NCI-H2107 treated with DMSO at 0.1 percent for 48 hours (cell line): ENCODE measurements around the gene TMC1.
"Not testable (repeated sequence)": the region's sequence is repeated elsewhere in the genome, so short reads cannot be mapped to it uniquely, and the experiment has no call there.

Source experiments
- DNase-seq: peaks from one replicate; lab custom pipeline; 2025; ENCODE audit not compliant: unreplicated experiment; lab: John Stamatoyannopoulos, UW

The TMC1 gene

GRCh38 chr9:72521416-72521815 lies at the start of gene TMC1:
TSS of gene TMC1 (plus strand) at chr9:72521608. CDS start at chr9:72648649, 127,041 bp downstream.
- not testable (repeated sequence) for DNase-seq

- no peak for DNase-seq
Measured at GRCh38 chr9:72473474-72474261, 47.7 kb upstream of the TMC1 start.

GRCh38 chr9:72474676-72475075 lies 46.7 kb upstream of the TMC1 start:
- no peak for DNase-seq

GRCh38 chr9:72476100-72476499 lies 45.3 kb upstream of the TMC1 start:
- DNase-seq, result no peak

GRCh38 chr9:72476617-72477437 lies 44.6 kb upstream of the TMC1 start:
- no peak for DNase-seq

- no peak for DNase-seq
Measured at GRCh38 chr9:72477930-72478518, 43.4 kb upstream of the TMC1 start.

- DNase-seq, result no peak
Measured at GRCh38 chr9:72478966-72479365, 42.4 kb upstream of the TMC1 start.

GRCh38 chr9:72480261-72480660 lies 41.1 kb upstream of the TMC1 start:
- not testable (repeated sequence) for DNase-seq

GRCh38 chr9:72480921-72481320 lies 40.5 kb upstream of the TMC1 start:
- no peak for DNase-seq

- DNase-seq, result no peak
Measured at GRCh38 chr9:72485821-72486593, 35.4 kb upstream of the TMC1 start.

- no peak for DNase-seq
Measured at GRCh38 chr9:72486594-72486955, 34.8 kb upstream of the TMC1 start.

- not testable (repeated sequence) for DNase-seq
Measured at GRCh38 chr9:72487665-72488064, 33.7 kb upstream of the TMC1 start.

- DNase-seq, result no peak
Measured at GRCh38 chr9:72489986-72490385, 31.4 kb upstream of the TMC1 start.

- DNase-seq, result no peak
Measured at GRCh38 chr9:72491242-72491641, 30.2 kb upstream of the TMC1 start.

GRCh38 chr9:72494051-72494450 lies 27.4 kb upstream of the TMC1 start:
- no peak for DNase-seq

- no peak for DNase-seq
Measured at GRCh38 chr9:72497447-72498046, 23.9 kb upstream of the TMC1 start.

GRCh38 chr9:72506615-72507014 lies 14.8 kb upstream of the TMC1 start:
- no peak for DNase-seq

- DNase-seq, result no peak
Measured at GRCh38 chr9:72509053-72509452, 12.4 kb upstream of the TMC1 start.

GRCh38 chr9:72509635-72510034 lies 11.8 kb upstream of the TMC1 start:
- DNase-seq, result no peak

- not testable (repeated sequence) for DNase-seq
Measured at GRCh38 chr9:72521011-72521410, 397 bp upstream of the TMC1 start.
